Activated naive CD4-positive, alpha-beta T cell treated with anti-CD3 and anti-CD28 coated beads, Interleukin-2, amount 50 U/mL, for 16 hours (primary cell): ENCODE data around the gene WWTR1.

Source experiments
- DNase-seq: peaks from one replicate; pipeline ENCODE4 v3.0.0-alpha.2; 2020

The WWTR1 gene

GRCh38 chr3:149563114-149563513 is 94.7 kb downstream of the WWTR1 start:
- no peak for DNase-seq

GRCh38 chr3:149560617-149561016 is 97.2 kb downstream of the WWTR1 start:
- DNase-seq: no peak

- DNase-seq: no peak
Observed at GRCh38 chr3:149560001-149560400, 97.8 kb downstream of the WWTR1 start.

- DNase-seq: no peak
Observed at GRCh38 chr3:149559525-149559924, 98.3 kb downstream of the WWTR1 start.

GRCh38 chr3:149555927-149556326 is 101.9 kb downstream of the WWTR1 start:
- no peak for DNase-seq

- no peak for DNase-seq
Observed at GRCh38 chr3:149554826-149555225, 103.0 kb downstream of the WWTR1 start.

GRCh38 chr3:149553781-149554451 is 103.9 kb downstream of the WWTR1 start:
- DNase-seq: no peak

GRCh38 chr3:149552700-149553099 is 105.1 kb downstream of the WWTR1 start:
- DNase-seq: no peak

GRCh38 chr3:149551500-149551899 is 106.3 kb downstream of the WWTR1 start:
- DNase-seq: no peak

- no peak for DNase-seq
Observed at GRCh38 chr3:149548669-149549065, 109.2 kb downstream of the WWTR1 start.

GRCh38 chr3:149547954-149548668 is 109.7 kb downstream of the WWTR1 start:
- no peak for DNase-seq

GRCh38 chr3:149547413-149547812 is 110.4 kb downstream of the WWTR1 start:
- no peak for DNase-seq

- DNase-seq: no peak
Observed at GRCh38 chr3:149545049-149545448, 112.8 kb downstream of the WWTR1 start.

- DNase-seq: no peak
Observed at GRCh38 chr3:149542375-149543312, 115.2 kb downstream of the WWTR1 start.

GRCh38 chr3:149541091-149541491 is 116.7 kb downstream of the WWTR1 start:
- DNase-seq: no peak

- no peak for DNase-seq
Observed at GRCh38 chr3:149538371-149538770, 119.5 kb downstream of the WWTR1 start.

GRCh38 chr3:149536429-149536828 is 121.4 kb downstream of the WWTR1 start:
- DNase-seq: no peak

GRCh38 chr3:149535333-149535685 is 122.5 kb downstream of the WWTR1 start:
- no peak for DNase-seq

- DNase-seq: no peak
Observed at GRCh38 chr3:149534671-149535332, 123.0 kb downstream of the WWTR1 start.

- DNase-seq: no peak
Observed at GRCh38 chr3:149534082-149534481, 123.7 kb downstream of the WWTR1 start.

GRCh38 chr3:149532489-149533180 is 125.2 kb downstream of the WWTR1 start:
- DNase-seq: no peak

- no peak for DNase-seq
Observed at GRCh38 chr3:149529099-149529498, 128.7 kb downstream of the WWTR1 start.

- DNase-seq: no peak
Observed at GRCh38 chr3:149528340-149528650, 129.5 kb downstream of the WWTR1 start.
